HEK293T (cell line): ENCODE measurements around the gene SYT17.

Source experiments
- ARNT ChIP-seq: fragments of 450-650 bp; IDR thresholded peaks from 2 replicates; pipeline ENCODE4 v1.6.1; 2017; ENCODE audit warnings: mild to moderate bottlenecking
- BHLHE40 ChIP-seq: fragments of 450-650 bp; IDR thresholded peaks from 2 replicates; pipeline ENCODE4 v1.6.1; 2016; ENCODE audit warnings: mild to moderate bottlenecking, moderate library complexity, borderline replicate concordance
- ELF4 ChIP-seq: fragments of 450-650 bp; IDR thresholded peaks from 2 replicates; pipeline ENCODE4 v1.6.1; 2017; ENCODE audit warnings: antibody characterized with exemption
- FOXA1 ChIP-seq: fragments of 450-650 bp; IDR thresholded peaks from 2 replicates; pipeline ENCODE4 v1.6.1; 2016; ENCODE audit warnings: mild to moderate bottlenecking
- FOXM1 ChIP-seq: fragments of 450-650 bp; IDR thresholded peaks from 2 replicates; pipeline ENCODE4 v1.6.1; 2017; ENCODE audit warnings: mild to moderate bottlenecking, borderline replicate concordance
- HDGF ChIP-seq: fragments of 450-650 bp; IDR thresholded peaks from 2 replicates; pipeline ENCODE4 v1.6.1; 2017; ENCODE audit warnings: antibody characterized with exemption, borderline replicate concordance
- SP1 ChIP-seq: fragments of 450-650 bp; IDR thresholded peaks from 2 replicates; pipeline ENCODE4 v1.6.1; 2017
- TARDBP ChIP-seq: fragments of 450-650 bp; IDR thresholded peaks from 2 replicates; pipeline ENCODE4 v1.6.1; 2016
- ZNF384 ChIP-seq: fragments of 450-650 bp; IDR thresholded peaks from 2 replicates; pipeline ENCODE4 v1.6.1; 2016
- TF ChIP-seq, protein P1 (sequence below): fragments of 450-650 bp; IDR thresholded peaks from 2 replicates; pipeline ENCODE4 v1.6.1; 2016

DNA sequence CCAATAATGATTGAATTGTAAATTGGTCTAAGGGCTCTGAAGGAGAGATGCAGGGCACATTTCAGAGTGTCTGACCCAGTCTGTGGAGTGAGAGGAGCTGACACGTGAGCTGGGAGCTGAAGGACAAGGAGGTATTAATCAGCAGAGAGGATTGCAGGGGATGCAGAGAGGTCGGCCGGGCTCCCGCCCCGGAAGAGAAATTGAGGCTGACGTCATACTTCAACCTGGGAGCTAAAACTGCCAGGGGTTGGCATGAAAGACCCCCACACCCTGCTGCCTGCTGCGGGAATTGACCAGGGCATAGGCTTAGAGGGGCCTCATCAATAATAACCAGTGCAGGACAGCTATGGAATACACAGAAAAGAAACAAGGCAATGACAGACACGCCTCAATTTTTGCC, 63.8 kb downstream of the SYT17 start:
- no peak for TF ChIP-seq ARNT
- TF ChIP-seq, protein P1, sequence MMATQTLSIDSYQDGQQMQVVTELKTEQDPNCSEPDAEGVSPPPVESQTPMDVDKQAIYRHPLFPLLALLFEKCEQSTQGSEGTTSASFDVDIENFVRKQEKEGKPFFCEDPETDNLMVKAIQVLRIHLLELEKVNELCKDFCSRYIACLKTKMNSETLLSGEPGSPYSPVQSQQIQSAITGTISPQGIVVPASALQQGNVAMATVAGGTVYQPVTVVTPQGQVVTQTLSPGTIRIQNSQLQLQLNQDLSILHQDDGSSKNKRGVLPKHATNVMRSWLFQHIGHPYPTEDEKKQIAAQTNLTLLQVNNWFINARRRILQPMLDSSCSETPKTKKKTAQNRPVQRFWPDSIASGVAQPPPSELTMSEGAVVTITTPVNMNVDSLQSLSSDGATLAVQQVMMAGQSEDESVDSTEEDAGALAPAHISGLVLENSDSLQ, result no peak
- TF ChIP-seq FOXM1, result no peak
- no peak for TF ChIP-seq ZNF384
- TF ChIP-seq HDGF, result no peak
- TF ChIP-seq ELF4, result no peak
- TF ChIP-seq SP1, result no peak
- no peak for TF ChIP-seq TARDBP
- TF ChIP-seq FOXA1, result no peak
- TF ChIP-seq BHLHE40, result no peak
